GM12878 (cell line): ENCODE measurements around the gene CNOT2. TPM values are rescaled to one million over a fixed set of nuclear protein-coding genes. Genes with fewer than 3 reads are reported as not detected.

Source experiments
- ATAC-seq: fragments of 200-7000 bp; cut with Tn5 transposase; 3 replicates; pipeline ENCODE4 v1.9.1; 2020; ENCODE audit warnings: mild to moderate bottlenecking, moderate library complexity
- BruUV-seq: library from RNA; stranded (reverse); fragments of 400-500 nt; replicated peaks from 2 replicates; lab custom pipeline; 2021; lab: Mats Ljungman, UMichigan
- CTCF ChIA-PET: fragments of 300-600 bp; sonication (Branson Sonifier 250); formaldehyde crosslinking; extraction: SDS; loops from one replicate; lab custom pipeline; 2021; ENCODE audit warnings: inconsistent platforms; lab: Yijun Ruan, JAX
- POLR2A ChIA-PET: fragments of 350-600 bp; formaldehyde crosslinking; extraction: SDS; loops from one replicate; lab custom pipeline; 2021; ENCODE audit warnings: inconsistent platforms; lab: Charles Lee
- RAD21 ChIA-PET: fragments of 300-600 bp; sonication (Branson Sonifier 250); formaldehyde crosslinking; loops from one replicate; lab custom pipeline; 2023; ENCODE audit warnings: antibody characterized with exemption; ENCODE audit not compliant: unreplicated experiment; lab: Charles Lee
- SMC1A ChIA-PET: fragments of 300-600 bp; sonication (Branson Sonifier 250); formaldehyde crosslinking; loops from one replicate; lab custom pipeline; 2023; ENCODE audit not compliant: unreplicated experiment, uncharacterized antibody; lab: Charles Lee
- DNase-seq: peaks from one replicate; pipeline ENCODE4 v3.0.0-alpha.2; 2011; ENCODE audit warnings: low read depth, low spot score
- FAIRE-seq: peaks from 3 replicates; lab custom pipeline; 2011; peaks lifted over from hg19 to GRCh38; lab: Jason Lieb, UNC
- H2AFZ ChIP-seq: 2 replicates; pipeline ENCODE4 v1.6.0; 2011; ENCODE audit warnings: low read depth, low read length, control low read depth; ENCODE audit not compliant: control insufficient read depth
- H3K27ac ChIP-seq: 2 replicates; pipeline ENCODE4 v1.5.1; 2011; ENCODE audit warnings: control low read depth; ENCODE audit not compliant: control insufficient read depth, insufficient read depth
- H3K27me3 ChIP-seq, 2 experiments: replicated peaks in 1 of 2; 2 replicates each; pipeline versions ENCODE4 v1.6.0 to v1.6.1; 2011; ENCODE audit warnings: low read length in 1 of 2; ENCODE audit not compliant: control insufficient read depth in 2 of 2, insufficient read depth in 2 of 2
- H3K36me3 ChIP-seq, 2 experiments: 2 replicates each; pipeline ENCODE4 v1.5.1; 2011; ENCODE audit warnings: low read length in 1 of 2; ENCODE audit not compliant: control insufficient read depth in 2 of 2, insufficient read depth in 2 of 2
- H3K4me1 ChIP-seq: 2 replicates; pipeline ENCODE4 v1.6.1; 2011; ENCODE audit warnings: mild to moderate bottlenecking, low read length, moderate library complexity, mixed read lengths; ENCODE audit not compliant: control insufficient read depth, insufficient read depth
- H3K4me2 ChIP-seq: 2 replicates; pipeline ENCODE4 v1.6.0; 2011; ENCODE audit warnings: control low read depth; ENCODE audit not compliant: control insufficient read depth, insufficient read depth
- H3K4me3 ChIP-seq: fragments of 200-600 bp; sonication (generic); 2 replicates; pipeline ENCODE4 v1.5.1; 2016
- H3K79me2 ChIP-seq: 2 replicates; pipeline ENCODE4 v1.6.0; 2011; ENCODE audit warnings: low read length; ENCODE audit not compliant: control insufficient read depth, insufficient read depth
- H3K9ac ChIP-seq: 2 replicates; pipeline ENCODE4 v1.8.0; 2011; ENCODE audit warnings: low read length, control low read depth, mixed read lengths; ENCODE audit not compliant: control insufficient read depth, insufficient read depth
- H3K9me3 ChIP-seq: replicated peaks from 3 replicates; pipeline ENCODE4 v1.5.1; 2011; ENCODE audit warnings: mild to moderate bottlenecking, low read length; ENCODE audit not compliant: control insufficient read depth, insufficient read depth
- H4K20me1 ChIP-seq: 2 replicates; pipeline ENCODE4 v1.6.0; 2011; ENCODE audit not compliant: control insufficient read depth, insufficient read depth
- ATF3 ChIP-seq: IDR thresholded peaks from 2 replicates; pipeline ENCODE4 v1.6.1; 2011; ENCODE audit warnings: low read depth, mild to moderate bottlenecking, low read length, moderate library complexity, borderline replicate concordance; ENCODE audit errors: extremely low read depth
- BCL3 ChIP-seq: IDR thresholded peaks from 2 replicates; pipeline ENCODE4 v1.6.1; 2011; ENCODE audit warnings: borderline replicate concordance, low read depth, mild to moderate bottlenecking, moderate library complexity, low read length; ENCODE audit not compliant: insufficient read depth, poor library complexity, severe bottlenecking
- CBFB ChIP-seq: IDR thresholded peaks from 2 replicates; pipeline ENCODE4 v1.6.1; 2016; ENCODE audit warnings: antibody characterized with exemption, low read depth
- CBX3 ChIP-seq: fragments of 200-600 bp; sonication (generic); IDR thresholded peaks from 2 replicates; pipeline ENCODE4 v1.6.1; 2016; ENCODE audit warnings: low read depth, borderline replicate concordance
- CTCF ChIP-seq, 3 experiments: IDR thresholded peaks in 2 of 3; conservative IDR thresholded peaks in 1 of 3; 2 replicates each; pipeline ENCODE4 v1.5.1; 2011; ENCODE audit warnings: low read depth in 3 of 3, low read length in 3 of 3, mild to moderate bottlenecking in 3 of 3, control low read depth in 2 of 3, moderate library complexity in 2 of 3, inconsistent platforms in 1 of 3, mixed read lengths in 1 of 3; ENCODE audit not compliant: control insufficient read depth in 2 of 3, insufficient read depth in 1 of 3; ENCODE audit errors: extremely low read depth in 1 of 3
- FOXK2 ChIP-seq: fragments of 450-650 bp; IDR thresholded peaks from 2 replicates; pipeline ENCODE4 v1.6.1; 2017; ENCODE audit warnings: mild to moderate bottlenecking, moderate library complexity
- IRF3 ChIP-seq: fragments of 450-650 bp; IDR thresholded peaks from 2 replicates; pipeline ENCODE4 v1.6.1; 2014; ENCODE audit warnings: mild to moderate bottlenecking
- IRF4 ChIP-seq: IDR thresholded peaks from 2 replicates; pipeline ENCODE4 v1.6.1; 2011; ENCODE audit warnings: low read depth, low read length
- KAT2A ChIP-seq: conservative IDR thresholded peaks from 2 replicates; pipeline ENCODE4 v1.6.1; 2011; ENCODE audit warnings: low read depth, low read length; ENCODE audit not compliant: control insufficient read depth
- MXI1 ChIP-seq: fragments of 150-350 bp; IDR thresholded peaks from 2 replicates; pipeline ENCODE4 v1.6.1; 2011; ENCODE audit warnings: low read depth, mild to moderate bottlenecking, inconsistent platforms, low read length, improper control_type of control experiment
- MYB ChIP-seq: fragments of 150-350 bp; IDR thresholded peaks from 2 replicates; pipeline ENCODE4 v1.6.1; 2014; ENCODE audit warnings: mild to moderate bottlenecking, low read depth, low read length, borderline replicate concordance
- NFYB ChIP-seq: IDR thresholded peaks from 2 replicates; pipeline ENCODE4 v1.6.1; 2011; ENCODE audit warnings: low read depth, mild to moderate bottlenecking, low read length, improper control_type of control experiment, moderate library complexity; ENCODE audit not compliant: insufficient read depth
- PBX3 ChIP-seq: IDR thresholded peaks from 2 replicates; pipeline ENCODE4 v1.6.1; 2011; ENCODE audit warnings: mild to moderate bottlenecking, low read depth, low read length, moderate library complexity; ENCODE audit not compliant: insufficient replicate concordance
- SKIL ChIP-seq: fragments of 450-650 bp; IDR thresholded peaks from 2 replicates; pipeline ENCODE4 v1.6.1; 2017; ENCODE audit warnings: mild to moderate bottlenecking, low read depth, inconsistent platforms; ENCODE audit not compliant: poor library complexity, severe bottlenecking
- TCF7 ChIP-seq: IDR thresholded peaks from 2 replicates; pipeline ENCODE4 v1.6.1; 2014; ENCODE audit warnings: antibody characterized with exemption, borderline replicate concordance
- YBX1 ChIP-seq: fragments of 450-650 bp; IDR thresholded peaks from 2 replicates; pipeline ENCODE4 v1.6.1; 2016; ENCODE audit warnings: antibody characterized with exemption
- WGBS: methylation state at CpG from one replicate; pipeline ENCODE4 v1.1.6; 2016; ENCODE audit warnings: low lambda C conversion rate; ENCODE audit not compliant: insufficient replicate concordance, insufficient coverage; ENCODE audit errors: missing lambda C conversion rate; 5-methylcytosine and 5-hydroxymethylcytosine counted together
- in situ Hi-C: fragments of 300-500 bp; cut with MboI; formaldehyde crosslinking; loops from 9 replicates; pipeline ENCODE4 v1.14.3; 2018; ENCODE audit warnings: mixed read lengths
- intact Hi-C: fragments of 100-400 bp; cut with micrococcal nuclease; formaldehyde crosslinking; loops from one replicate; pipeline ENCODE4 v1.14.2; 2022; ENCODE audit not compliant: unreplicated experiment
- polyA plus RNA-seq, 11 experiments: library from polyadenylated mRNA; depleted of rRNA in 4 of 11; unstranded in 6 of 11; stranded (reverse) in 5 of 11; fragments of >200 nt; fragmentation: Nextera tagmentation in 4 of 11; fragmentation: Illumina TruSeq in 1 of 11; extraction: Ambion mirVana in 4 of 11; extraction: Trizol in 1 of 11; gene quantifications; 1 replicate in 1 of 11; 2 replicates in 10 of 11; pipeline versions ENCODE4 v1.2.1 to v1.2.3, GENCODE V29; 2011 to 2016; ENCODE audit warnings: inconsistent platforms in 2 of 11, missing spikeins in 2 of 11, low read depth in 1 of 11
- total RNA-seq, 4 experiments: library from RNA; depleted of rRNA in 3 of 4; stranded (reverse); fragments of >200 nt in 3 of 4; fragmentation: Illumina TruSeq in 1 of 4; extraction: Trizol in 1 of 4; gene quantifications; 2 replicates each; pipeline versions ENCODE4 v1.2.1 to v1.2.3, GENCODE V29; 2013 to 2021

The CNOT2 gene
- total and polyA plus RNA-seq, 10 of the 15 experiments (the other 5 are each of a cell fraction or from before 2014, with no cell fraction given), result 37.9 to 127 (median 82.4) TPM

- H3K9ac ChIP-seq, result no peak overlapping the region
- H3K9me3 ChIP-seq, result no peaks in the 10 kb centered on the region
- H3K4me2 ChIP-seq, result no peak overlapping the region
- no peaks in the 10 kb centered on the region for H3K4me1 ChIP-seq
- 97% methylated on average over 2 of the region's 2 CpGs for WGBS
- no peaks in the 10 kb centered on the region for H3K27me3 ChIP-seq
- no peaks in the 10 kb centered on the region for H3K79me2 ChIP-seq
- SMC1A ChIA-PET, result interaction anchor here (1.1 kb wide), 1 partner anchor 93 kb away, joined by 4 read pairs; no protein-coding TSS in a partner anchor
- POLR2A ChIA-PET, result no interaction called here
- no peak overlapping the region for H2AFZ ChIP-seq
- H3K4me3 ChIP-seq, result no peak overlapping the region
- DNase-seq (no peak), FAIRE-seq (no peak), ATAC-seq (no peak)
- H3K27ac ChIP-seq, result no peak overlapping the region
- RAD21 ChIA-PET, result no interaction called here
- intact Hi-C loops (no loop called here), in situ Hi-C loops (no loop called here)
- CTCF ChIA-PET, result no interaction called here
- H3K36me3 ChIP-seq, result peaks cover 0 to 28% of the 10 kb centered on the region in 2 experiments; a peak in 3 of 4 replicates
- BruUV-seq, result no TSS peak
- no peaks in the 10 kb centered on the region for H4K20me1 ChIP-seq
- TF ChIP-seq MXI1 (no peak), CBFB (no peak), CBX3 (no peak), KAT2A (no peak), TCF7 (no peak), MYB (no peak), NFYB (no peak), BCL3 (no peak), CTCF (IDR thresholded peaks at IDR 0.05 in 2 of 3, conservative IDR thresholded peaks at IDR 0.05 in 1 of 3; ENCODE audit: control insufficient read depth in 2 of 3, extremely low read depth in 1 of 3, insufficient read depth in 1 of 3, low read depth in 3 of 3, low read length in 3 of 3) (no peak), IRF3 (no peak), FOXK2 (no peak), PBX3 (no peak), SKIL (no peak), YBX1 (no peak), IRF4 (no peak), ATF3 (no peak)
Observed at GRCh38 chr12:70338531-70338930, 95.3 kb downstream of the CNOT2 start.
